IPS-18a (cell line): Measurements from ENCODE around the gene EFHC1.

ENCODE experiments used
- H3K27ac ChIP-seq: one replicate; pipeline ENCODE4 v1.5.1; 2013; ENCODE audit warnings: low read length
- H3K27me3 ChIP-seq: one replicate; pipeline ENCODE4 v1.6.1; 2013; ENCODE audit warnings: mild to moderate bottlenecking, low read length; ENCODE audit not compliant: control insufficient read depth, insufficient read depth
- H3K36me3 ChIP-seq: one replicate; pipeline ENCODE4 v1.6.1; 2013; ENCODE audit warnings: low read depth, low read length; ENCODE audit not compliant: control insufficient read depth
- H3K4me1 ChIP-seq: one replicate; pipeline ENCODE4 v1.6.1; 2013; ENCODE audit warnings: low read depth, low read length; ENCODE audit not compliant: control insufficient read depth
- H3K4me3 ChIP-seq: one replicate; pipeline ENCODE4 v1.5.1; 2013; ENCODE audit warnings: low read length
- H3K9ac ChIP-seq: one replicate; pipeline ENCODE4 v1.6.1; 2013; ENCODE audit warnings: mild to moderate bottlenecking, low read length, moderate library complexity
- H3K9me3 ChIP-seq: one replicate; pipeline ENCODE4 v1.6.1; 2013; ENCODE audit warnings: low read depth, low read length; ENCODE audit not compliant: control insufficient read depth

Gene EFHC1

GRCh38 chr6:52537001-52537753, 117.0 kb downstream of the EFHC1 start:
- Histone ChIP-seq H3K9ac (no peak overlapping the region), H3K9me3 (no peaks in the 10 kb centered on the region), H3K36me3 (peaks cover 3% of the 10 kb centered on the region), H3K4me3 (no peak overlapping the region), H3K4me1 (peaks cover 7% of the 10 kb centered on the region), H3K27ac (no peak overlapping the region), H3K27me3 (no peaks in the 10 kb centered on the region)

GRCh38 chr6:52538252-52538900, 118.2 kb downstream of the EFHC1 start:
- H3K9me3 ChIP-seq: no peaks in the 10 kb centered on the region
- H3K36me3 ChIP-seq: peaks cover 3% of the 10 kb centered on the region
- no peak overlapping the region for H3K27ac ChIP-seq
- peaks cover 7% of the 10 kb centered on the region for H3K4me1 ChIP-seq
- H3K9ac ChIP-seq: no peak overlapping the region
- H3K4me3 ChIP-seq: no peak overlapping the region
- no peaks in the 10 kb centered on the region for H3K27me3 ChIP-seq

GRCh38 chr6:52538901-52539354, 118.8 kb downstream of the EFHC1 start:
- peaks cover 3% of the 10 kb centered on the region for H3K36me3 ChIP-seq
- H3K27me3 ChIP-seq: no peaks in the 10 kb centered on the region
- H3K9ac ChIP-seq: no peak overlapping the region
- peaks cover 12% of the 10 kb centered on the region for H3K4me1 ChIP-seq
- H3K4me3 ChIP-seq: no peak overlapping the region
- no peaks in the 10 kb centered on the region for H3K9me3 ChIP-seq
- H3K27ac ChIP-seq: no peak overlapping the region

- H3K9ac ChIP-seq: no peak overlapping the region
- H3K27me3 ChIP-seq: no peaks in the 10 kb centered on the region
- peaks cover 3% of the 10 kb centered on the region for H3K36me3 ChIP-seq
- H3K4me1 ChIP-seq: peaks cover 12% of the 10 kb centered on the region
- no peak overlapping the region for H3K4me3 ChIP-seq
- no peak overlapping the region for H3K27ac ChIP-seq
- H3K9me3 ChIP-seq: no peaks in the 10 kb centered on the region
These were observed 119.5 kb downstream of the EFHC1 start for GRCh38 chr6:52539607-52540006.

GRCh38 chr6:52540286-52540902, 120.3 kb downstream of the EFHC1 start:
- H3K36me3 ChIP-seq: no peaks in the 10 kb centered on the region
- no peak overlapping the region for H3K9ac ChIP-seq
- H3K4me1 ChIP-seq: peaks cover 12% of the 10 kb centered on the region
- no peaks in the 10 kb centered on the region for H3K9me3 ChIP-seq
- H3K4me3 ChIP-seq: no peak overlapping the region
- no peaks in the 10 kb centered on the region for H3K27me3 ChIP-seq
- H3K27ac ChIP-seq: no peak overlapping the region

GRCh38 chr6:52541135-52541534, 121.0 kb downstream of the EFHC1 start:
- Histone ChIP-seq H3K9me3 (no peaks in the 10 kb centered on the region), H3K36me3 (no peaks in the 10 kb centered on the region), H3K27ac (no peak overlapping the region), H3K4me3 (no peak overlapping the region), H3K4me1 (peaks cover 9% of the 10 kb centered on the region), H3K9ac (no peak overlapping the region), H3K27me3 (no peaks in the 10 kb centered on the region)

- Histone ChIP-seq H3K9ac (no peak overlapping the region), H3K36me3 (no peaks in the 10 kb centered on the region), H3K4me1 (peaks cover 4% of the 10 kb centered on the region), H3K9me3 (no peaks in the 10 kb centered on the region), H3K27ac (no peak overlapping the region), H3K27me3 (no peaks in the 10 kb centered on the region), H3K4me3 (no peak overlapping the region)
These were observed 123.1 kb downstream of the EFHC1 start for GRCh38 chr6:52543262-52543661.

GRCh38 chr6:52543729-52544601, 123.8 kb downstream of the EFHC1 start:
- H3K27ac ChIP-seq: no peak overlapping the region
- H3K4me3 ChIP-seq: no peak overlapping the region
- no peak overlapping the region for H3K9ac ChIP-seq
- no peaks in the 10 kb centered on the region for H3K36me3 ChIP-seq
- no peaks in the 10 kb centered on the region for H3K27me3 ChIP-seq
- H3K4me1 ChIP-seq: peaks cover 4% of the 10 kb centered on the region
- no peaks in the 10 kb centered on the region for H3K9me3 ChIP-seq

- Histone ChIP-seq H3K9ac (no peak overlapping the region), H3K27me3 (no peaks in the 10 kb centered on the region), H3K36me3 (no peaks in the 10 kb centered on the region), H3K4me3 (no peak overlapping the region), H3K4me1 (peaks cover 4% of the 10 kb centered on the region), H3K27ac (no peak overlapping the region), H3K9me3 (no peaks in the 10 kb centered on the region)
These were observed 124.7 kb downstream of the EFHC1 start for GRCh38 chr6:52544602-52545405.

GRCh38 chr6:52545406-52546119, 125.4 kb downstream of the EFHC1 start:
- Histone ChIP-seq H3K36me3 (no peaks in the 10 kb centered on the region), H3K27ac (no peak overlapping the region), H3K9me3 (no peaks in the 10 kb centered on the region), H3K4me3 (no peak overlapping the region), H3K27me3 (no peaks in the 10 kb centered on the region), H3K9ac (no peak overlapping the region), H3K4me1 (peaks cover 4% of the 10 kb centered on the region)
